GM20000 (cell line): ENCODE results near the gene SHISA4.
"Not testable (repeated sequence)": the region's sequence is repeated elsewhere in the genome, so short reads cannot be mapped to it uniquely, and the experiment has no call there.

Source experiments
- DNase-seq: peaks from one replicate; pipeline ENCODE4 v3.0.0; 2012; ENCODE audit warnings: low spot score
- TF ChIP-seq, protein P1 (sequence below): IDR thresholded peaks from 2 replicates; pipeline ENCODE4 v1.5.1; 2012; ENCODE audit warnings: mild to moderate bottlenecking, control low read depth; ENCODE audit errors: extremely low read depth, missing control alignments

The SHISA4 gene

GRCh38 chr1:201888282-201889089, at the start of gene SHISA4:
SHISA4 (plus strand) TSS chr1:201888898; CDS start chr1:201888995, 97 bp downstream.
- peak; percentile 73 for DNase-seq
- TF ChIP-seq, protein P1, sequence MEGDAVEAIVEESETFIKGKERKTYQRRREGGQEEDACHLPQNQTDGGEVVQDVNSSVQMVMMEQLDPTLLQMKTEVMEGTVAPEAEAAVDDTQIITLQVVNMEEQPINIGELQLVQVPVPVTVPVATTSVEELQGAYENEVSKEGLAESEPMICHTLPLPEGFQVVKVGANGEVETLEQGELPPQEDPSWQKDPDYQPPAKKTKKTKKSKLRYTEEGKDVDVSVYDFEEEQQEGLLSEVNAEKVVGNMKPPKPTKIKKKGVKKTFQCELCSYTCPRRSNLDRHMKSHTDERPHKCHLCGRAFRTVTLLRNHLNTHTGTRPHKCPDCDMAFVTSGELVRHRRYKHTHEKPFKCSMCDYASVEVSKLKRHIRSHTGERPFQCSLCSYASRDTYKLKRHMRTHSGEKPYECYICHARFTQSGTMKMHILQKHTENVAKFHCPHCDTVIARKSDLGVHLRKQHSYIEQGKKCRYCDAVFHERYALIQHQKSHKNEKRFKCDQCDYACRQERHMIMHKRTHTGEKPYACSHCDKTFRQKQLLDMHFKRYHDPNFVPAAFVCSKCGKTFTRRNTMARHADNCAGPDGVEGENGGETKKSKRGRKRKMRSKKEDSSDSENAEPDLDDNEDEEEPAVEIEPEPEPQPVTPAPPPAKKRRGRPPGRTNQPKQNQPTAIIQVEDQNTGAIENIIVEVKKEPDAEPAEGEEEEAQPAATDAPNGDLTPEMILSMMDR: no peak

DNA sequence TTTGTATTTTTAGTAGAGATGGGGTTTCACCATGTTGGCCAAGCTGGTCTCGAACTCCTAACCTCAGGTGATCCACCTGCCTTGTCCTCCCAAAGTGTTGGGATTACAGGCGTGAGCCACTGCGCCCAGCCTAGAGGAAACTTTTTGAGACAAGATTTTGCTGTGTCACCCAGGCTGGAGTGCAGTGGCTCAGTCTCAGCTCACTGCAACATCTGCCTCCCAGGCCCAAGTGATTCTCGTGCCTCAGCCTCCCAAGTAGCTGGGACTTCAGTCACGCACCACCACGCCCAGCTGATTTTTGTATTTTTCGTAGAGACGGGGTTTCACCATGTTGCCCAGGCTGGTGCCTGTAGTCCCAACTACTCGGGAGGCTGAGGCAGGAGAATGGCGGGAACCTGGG, 49.6 kb upstream of the SHISA4 start:
- not testable (repeated sequence) for DNase-seq

DNA sequence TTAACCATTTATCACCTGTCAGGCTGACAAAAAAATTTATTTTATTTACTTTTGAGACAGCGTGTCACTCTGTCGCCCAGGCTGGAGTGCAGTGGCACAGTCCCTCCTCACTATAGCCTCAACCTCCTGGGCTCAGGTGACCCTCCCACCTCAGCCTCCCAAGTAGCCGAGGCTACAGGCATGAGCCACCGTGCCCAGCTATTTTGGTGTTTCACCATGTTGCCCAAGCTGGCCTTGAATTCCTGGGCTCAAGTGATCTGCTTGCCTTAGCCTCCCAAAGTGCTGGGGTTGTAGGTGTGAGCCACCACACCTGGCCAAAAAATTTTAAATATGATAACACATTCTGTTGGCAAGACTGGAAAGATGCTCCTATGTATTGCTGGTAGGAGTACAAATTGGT, 48.6 kb upstream of the SHISA4 start:
- TF ChIP-seq, protein P1: no peak
- no peak for DNase-seq

DNA sequence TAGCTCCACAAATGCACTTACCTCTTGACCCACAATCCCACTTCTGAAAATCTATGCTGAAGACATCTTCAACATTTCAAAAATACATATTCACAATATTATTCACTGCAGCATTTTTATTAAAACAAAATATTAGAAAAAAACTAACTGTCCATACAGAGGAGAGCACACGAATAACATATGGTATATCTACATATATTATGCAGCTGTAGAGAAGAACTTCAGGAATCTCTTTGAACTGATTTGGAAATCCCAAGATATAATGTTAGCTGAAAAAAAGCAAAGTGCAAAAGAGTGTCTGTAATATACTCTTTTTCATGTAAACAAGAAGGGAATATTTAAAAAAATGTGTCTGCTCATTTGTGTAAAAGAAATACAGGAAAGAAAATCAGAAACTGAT, 48.2 kb upstream of the SHISA4 start:
- TF ChIP-seq, protein P1: no peak
- no peak for DNase-seq

DNA sequence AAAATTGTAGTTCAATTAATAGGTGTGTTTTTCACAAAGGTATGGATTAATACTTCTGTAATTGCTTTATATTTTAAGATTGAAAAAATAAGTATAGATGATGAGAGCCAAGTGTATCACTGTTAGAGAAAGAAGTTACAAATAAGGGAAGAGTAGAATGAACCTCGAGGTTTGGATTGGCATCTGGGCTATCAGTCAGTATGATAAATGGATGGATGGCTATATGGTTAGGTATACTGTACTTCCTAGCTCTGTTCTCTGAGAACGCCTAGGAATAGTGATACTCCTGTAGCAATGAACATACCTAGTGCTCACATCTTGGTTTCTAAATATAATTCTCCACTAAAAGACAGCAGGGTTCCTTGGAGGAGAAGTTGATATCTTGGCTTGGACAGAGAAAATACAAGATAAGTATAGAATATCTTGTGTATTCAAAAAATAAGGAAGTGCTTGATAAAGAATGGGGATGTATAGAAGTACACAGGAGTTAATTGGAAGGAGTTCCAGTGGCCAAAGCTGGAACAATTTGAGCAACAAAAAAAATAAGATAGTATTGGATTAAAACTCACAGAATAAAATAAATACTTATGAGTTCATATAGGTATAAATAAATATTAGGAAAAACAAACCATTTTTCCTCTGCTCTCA, 47.3 kb upstream of the SHISA4 start:
- TF ChIP-seq, protein P1: no peak
- no peak for DNase-seq

DNA sequence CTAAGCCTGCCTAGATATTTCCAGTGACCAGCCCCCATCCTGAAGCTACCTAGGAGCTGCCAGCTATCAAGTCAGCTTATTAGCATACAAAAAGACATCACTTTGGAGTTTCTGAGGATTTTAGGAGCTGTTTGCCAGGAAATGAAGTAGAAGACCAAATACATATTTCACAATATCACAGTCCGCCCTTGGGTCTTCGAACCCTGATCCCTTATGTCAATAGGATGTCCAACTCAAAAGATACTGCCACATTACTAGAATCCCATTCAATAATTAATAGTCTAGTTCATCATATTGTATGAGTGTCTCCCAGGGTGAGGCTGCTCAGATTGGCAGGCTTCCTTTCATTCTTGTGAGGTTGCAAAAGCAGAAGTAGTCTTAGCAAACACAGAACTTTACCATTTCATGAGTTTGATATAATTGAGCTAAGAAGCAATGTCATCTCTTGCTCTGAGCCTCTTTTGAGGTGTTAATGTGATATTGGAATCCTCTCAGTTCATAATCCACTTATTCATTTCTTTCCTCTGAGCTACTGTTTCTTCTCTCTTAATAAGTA, 46.1 kb upstream of the SHISA4 start:
- TF ChIP-seq, protein P1: no peak

GRCh38 chr1:201845331-201846083, 43.2 kb upstream of the SHISA4 start:
- no peak for DNase-seq
- TF ChIP-seq, protein P1: no peak

More for the DNA sequence above, 46.1 kb upstream of the SHISA4 start:
- DNase-seq: no peak
